OCI-LY3 (cell line): Measurements from ENCODE around the gene ACTRT2.

Experiments used
- H2AFZ ChIP-seq: fragments of 200-600, 300-600 bp; shearing (Covaris generic); 2 replicates; pipeline ENCODE4 v1.6.0; 2014; ENCODE audit warnings: antibody characterized with exemption, low read depth, low read length
- H3K27ac ChIP-seq: fragments of 200-600, 300-600 bp; sonication (generic); 2 replicates; pipeline ENCODE4 v1.5.1; 2014; ENCODE audit warnings: mild to moderate bottlenecking, low read length, moderate library complexity, mixed read lengths
- H3K27me3 ChIP-seq: fragments of 200-600, 300-600 bp; sonication (generic); 2 replicates; pipeline ENCODE4 v1.6.1; 2014; ENCODE audit warnings: low read depth, low read length, mixed read lengths
- H3K36me3 ChIP-seq: fragments of 200-600, 300-600 bp; sonication (generic); replicated peaks from 2 replicates; pipeline ENCODE3; 2014; ENCODE audit warnings: low read depth, low read length, mixed read lengths
- H3K4me1 ChIP-seq: fragments of 300-600, 200-600 bp; sonication (generic); 2 replicates; pipeline ENCODE4 v1.6.1; 2014; ENCODE audit warnings: low read length, mixed read lengths
- H3K4me2 ChIP-seq: fragments of 200-600, 300-600 bp; sonication (generic); 2 replicates; pipeline ENCODE4 v1.6.1; 2014; ENCODE audit warnings: low read length, mixed read lengths
- H3K4me3 ChIP-seq: fragments of 300-600, 200-600 bp; sonication (generic); 2 replicates; pipeline ENCODE4 v1.5.1; 2014; ENCODE audit warnings: antibody characterized with exemption, mild to moderate bottlenecking, low read length, moderate library complexity
- H3K79me2 ChIP-seq: fragments of 300-600, 200-600 bp; shearing (Covaris generic); 2 replicates; pipeline ENCODE4 v1.6.1; 2014; ENCODE audit warnings: mild to moderate bottlenecking, low read length, mixed read lengths
- H3K9ac ChIP-seq: fragments of 300-600, 200-600 bp; shearing (Covaris generic); 2 replicates; pipeline ENCODE4 v1.6.0; 2014; ENCODE audit warnings: mild to moderate bottlenecking, low read length, moderate library complexity
- H3K9me3 ChIP-seq: fragments of 200-600, 300-600 bp; shearing (Covaris generic); 2 replicates; pipeline ENCODE4 v1.6.1; 2014; ENCODE audit warnings: low read length, mixed read lengths; ENCODE audit not compliant: insufficient read depth
- H4K20me1 ChIP-seq: fragments of 200-600, 300-600 bp; sonication (generic); 2 replicates; pipeline ENCODE4 v1.6.1; 2016; ENCODE audit warnings: low read length, mixed read lengths; ENCODE audit not compliant: insufficient read depth
- CTCF ChIP-seq: fragments of 200-600, 300-600 bp; sonication (generic); IDR thresholded peaks from 2 replicates; pipeline ENCODE4 v1.5.1; 2014; ENCODE audit warnings: antibody characterized with exemption, low read length, low read depth
- EZH2phosphoT487 ChIP-seq: fragments of 200-600 bp; shearing (Covaris generic); IDR thresholded peaks from 2 replicates; pipeline ENCODE4 v1.6.1; 2018; ENCODE audit warnings: antibody characterized with exemption, mixed run types, low read depth

Gene ACTRT2

GRCh38 chr1:3061981-3062615 lies 40.8 kb downstream of the ACTRT2 start:
- Histone ChIP-seq H3K4me3 (no peak overlapping the region), H3K4me1 (no peaks in the 10 kb centered on the region), H3K79me2 (no peaks in the 10 kb centered on the region), H4K20me1 (no peaks in the 10 kb centered on the region), H3K9me3 (no peaks in the 10 kb centered on the region), H3K36me3 (no peaks in the 10 kb centered on the region), H3K4me2 (no peak overlapping the region), H3K27me3 (no peaks in the 10 kb centered on the region), H3K9ac (no peak overlapping the region), H3K27ac (no peak overlapping the region), H2AFZ (no peak overlapping the region)
- TF ChIP-seq CTCF (no peak), EZH2phosphoT487 (no peak)

- Histone ChIP-seq H3K4me3 (no peak overlapping the region), H3K36me3 (no peaks in the 10 kb centered on the region), H2AFZ (no peak overlapping the region), H3K4me1 (no peaks in the 10 kb centered on the region), H3K9ac (no peak overlapping the region), H3K4me2 (no peak overlapping the region), H3K79me2 (no peaks in the 10 kb centered on the region), H3K27me3 (no peaks in the 10 kb centered on the region), H3K27ac (no peak overlapping the region), H3K9me3 (no peaks in the 10 kb centered on the region), H4K20me1 (no peaks in the 10 kb centered on the region)
- TF ChIP-seq CTCF (no peak), EZH2phosphoT487 (no peak)
Observed at GRCh38 chr1:3062616-3063378, 41.5 kb downstream of the ACTRT2 start.

GRCh38 chr1:3063379-3064295 lies 42.4 kb downstream of the ACTRT2 start:
- no peaks in the 10 kb centered on the region for H3K4me1 ChIP-seq
- no peaks in the 10 kb centered on the region for H3K36me3 ChIP-seq
- H3K27ac ChIP-seq: no peak overlapping the region
- no peaks in the 10 kb centered on the region for H4K20me1 ChIP-seq
- TF ChIP-seq EZH2phosphoT487 (no peak), CTCF (no peak)
- no peaks in the 10 kb centered on the region for H3K79me2 ChIP-seq
- H3K4me3 ChIP-seq: no peak overlapping the region
- H3K4me2 ChIP-seq: no peak overlapping the region
- no peak overlapping the region for H2AFZ ChIP-seq
- no peak overlapping the region for H3K9ac ChIP-seq
- H3K27me3 ChIP-seq: no peaks in the 10 kb centered on the region
- no peaks in the 10 kb centered on the region for H3K9me3 ChIP-seq
